ENCODE measurements around the gene ESCO1. TPM values are rescaled to one million over a fixed set of nuclear protein-coding genes. Genes with fewer than 3 reads are reported as not detected.
"Not testable (repeated sequence)": the region's sequence is repeated elsewhere in the genome, so short reads cannot be mapped to it uniquely, and the experiment has no call there.

The ESCO1 gene
- total RNA-seq: 10 to 100 TPM; 11.3 to 14.3 TPM
- polyA plus RNA-seq (ENCODE audit: insufficient read length in 6 of 6): 10 to 100 TPM; 17.8 to 25.1 (median 23.5) TPM
- long read RNA-seq, donor 1, partial matches to known transcripts: 34 of 34 reads
- long read RNA-seq, donor 1, other reads (novel, unspliced or antisense): 0 of 34 reads
- long read RNA-seq, donor 2, partial matches to known transcripts: 25 of 25 reads
- long read RNA-seq, donor 2, other reads (novel, unspliced or antisense): 0 of 25 reads
- long read RNA-seq, donor 3, full-length matches to known transcripts: 1 of 12 reads
- long read RNA-seq, donor 3, partial matches to known transcripts: 11 of 12 reads
- long read RNA-seq, donor 3, other reads (novel, unspliced or antisense): 0 of 12 reads
- long read RNA-seq, donor 4, partial matches to known transcripts: 4 of 4 reads
- long read RNA-seq, donor 4, other reads (novel, unspliced or antisense): 0 of 4 reads
- long read RNA-seq, donor 5, partial matches to known transcripts: 15 of 15 reads
- long read RNA-seq, donor 5, other reads (novel, unspliced or antisense): 0 of 15 reads
- long read RNA-seq, donor 6, partial matches to known transcripts: 14 of 15 reads
- long read RNA-seq, donor 6, other reads (novel, unspliced or antisense): 0 of 15 reads
- long read RNA-seq, donor 7, partial matches to known transcripts: 195 of 195 reads
- long read RNA-seq, donor 7, other reads (novel, unspliced or antisense): 0 of 195 reads
- long read RNA-seq, donor 8, partial matches to known transcripts: 7 of 7 reads
- long read RNA-seq, donor 8, other reads (novel, unspliced or antisense): 0 of 7 reads
- long read RNA-seq, donor 9: 0 reads
- long read RNA-seq, donor 10, partial matches to known transcripts: 1 of 1 reads
- long read RNA-seq, donor 10, other reads (novel, unspliced or antisense): 0 of 1 reads
- long read RNA-seq, donor 11: 0 reads
- long read RNA-seq, donor 12, full-length matches to known transcripts: 1 of 15 reads
- long read RNA-seq, donor 12, partial matches to known transcripts: 14 of 15 reads
- long read RNA-seq, donor 12, other reads (novel, unspliced or antisense): 0 of 15 reads

DNA sequence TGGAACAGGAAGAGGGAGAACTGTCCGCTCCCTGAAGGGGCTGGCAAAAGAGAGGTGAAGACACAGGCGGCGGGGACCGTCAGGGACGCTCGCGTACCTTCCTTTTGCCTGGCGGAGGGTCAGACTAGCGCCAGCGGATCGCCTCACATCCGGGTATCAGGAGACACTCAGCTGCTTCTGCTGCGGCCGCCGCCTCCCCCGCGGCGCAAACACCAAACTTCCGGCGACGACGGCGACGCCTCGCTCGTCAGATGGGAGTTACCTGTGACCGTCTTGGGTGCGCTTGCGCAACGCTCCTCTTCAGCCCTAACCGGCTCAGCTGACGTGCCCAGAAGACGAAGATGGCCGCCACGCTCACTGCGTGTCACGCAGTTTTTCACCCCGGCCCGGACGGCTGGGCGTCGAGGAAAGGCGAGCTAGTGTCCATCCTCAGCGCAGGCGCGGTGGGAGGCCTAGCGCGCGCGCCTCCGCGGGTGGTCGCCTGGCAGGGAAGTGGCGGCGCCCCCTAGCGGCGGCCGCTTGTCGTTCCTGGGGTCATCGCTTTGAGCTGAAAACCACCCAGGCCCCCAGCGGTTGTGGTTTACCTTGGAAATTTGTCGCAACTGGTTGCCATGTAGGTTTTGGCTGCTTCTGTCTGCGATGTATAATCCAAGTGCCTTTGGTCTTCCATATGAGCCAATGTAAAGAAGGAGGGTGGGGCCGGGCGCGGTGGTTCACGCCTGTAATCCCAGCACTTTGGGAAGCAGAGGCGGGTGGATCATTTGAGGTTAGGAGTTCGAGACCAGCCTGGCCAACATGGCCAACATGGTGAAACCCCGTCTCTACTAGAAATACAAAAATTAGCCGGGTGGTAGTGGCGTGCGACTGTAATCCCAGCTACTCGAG is at the start of gene ESCO1:
ESCO1 (minus strand) TSS at position 179 of the 885 bp plus-strand sequence. CDS start 25,861 bp downstream, outside the sequence.
- Histone ChIP-seq H3K4me3 (peak within 1 kb of the TSS; percentile 88 to 91), H3K4me1 (peaks cover 6 to 51% of the 10 kb centered on the region in 2 donors), H3K36me3 (no peaks in the 10 kb centered on the region), H3K9me3 (no peaks in the 10 kb centered on the region), H3K27ac (peak within 1 kb of the TSS; percentile 98 to 99), H3K27me3 (no peaks in the 10 kb centered on the region)
- ATAC-seq (peak; percentile 91), DNase-seq (peak; percentile 91 to 97 (median 97))
- TF ChIP-seq, protein P1, sequence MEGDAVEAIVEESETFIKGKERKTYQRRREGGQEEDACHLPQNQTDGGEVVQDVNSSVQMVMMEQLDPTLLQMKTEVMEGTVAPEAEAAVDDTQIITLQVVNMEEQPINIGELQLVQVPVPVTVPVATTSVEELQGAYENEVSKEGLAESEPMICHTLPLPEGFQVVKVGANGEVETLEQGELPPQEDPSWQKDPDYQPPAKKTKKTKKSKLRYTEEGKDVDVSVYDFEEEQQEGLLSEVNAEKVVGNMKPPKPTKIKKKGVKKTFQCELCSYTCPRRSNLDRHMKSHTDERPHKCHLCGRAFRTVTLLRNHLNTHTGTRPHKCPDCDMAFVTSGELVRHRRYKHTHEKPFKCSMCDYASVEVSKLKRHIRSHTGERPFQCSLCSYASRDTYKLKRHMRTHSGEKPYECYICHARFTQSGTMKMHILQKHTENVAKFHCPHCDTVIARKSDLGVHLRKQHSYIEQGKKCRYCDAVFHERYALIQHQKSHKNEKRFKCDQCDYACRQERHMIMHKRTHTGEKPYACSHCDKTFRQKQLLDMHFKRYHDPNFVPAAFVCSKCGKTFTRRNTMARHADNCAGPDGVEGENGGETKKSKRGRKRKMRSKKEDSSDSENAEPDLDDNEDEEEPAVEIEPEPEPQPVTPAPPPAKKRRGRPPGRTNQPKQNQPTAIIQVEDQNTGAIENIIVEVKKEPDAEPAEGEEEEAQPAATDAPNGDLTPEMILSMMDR (IDR thresholded peaks at IDR 0.05): peak; percentile 90 to 98
- intact Hi-C loops (cut with DNase I): no loop called here

- H3K9me3 ChIP-seq; H3K4me1 ChIP-seq; intact Hi-C loops (cut with DNase I); DNase-seq; ATAC-seq; H3K27me3 ChIP-seq; H3K27ac ChIP-seq; H3K36me3 ChIP-seq; H3K4me3 ChIP-seq: not testable (repeated sequence)
These were observed 39.9 kb upstream of the ESCO1 start for GRCh38 chr18:21640375-21640774.

GRCh38 chr18:21638822-21639221 is 38.3 kb upstream of the ESCO1 start:
- H3K4me3 ChIP-seq: no peak overlapping the region
- DNase-seq (no peak), ATAC-seq (no peak)
- TF ChIP-seq, protein P1 (IDR thresholded peaks at IDR 0.05): no peak
- no peaks in the 10 kb centered on the region for H3K4me1 ChIP-seq
- no peaks in the 10 kb centered on the region for H3K27me3 ChIP-seq
- peaks cover 0 to 7% of the 10 kb centered on the region in 2 donors for H3K36me3 ChIP-seq
- no peaks in the 10 kb centered on the region for H3K9me3 ChIP-seq
- no peak overlapping the region for H3K27ac ChIP-seq
- intact Hi-C loops (cut with DNase I): no loop called here

GRCh38 chr18:21636769-21637168 is 36.3 kb upstream of the ESCO1 start:
- H3K27me3 ChIP-seq: no peaks in the 10 kb centered on the region
- no peak for DNase-seq
- no peak overlapping the region for H3K4me3 ChIP-seq
- H3K36me3 ChIP-seq: peaks cover 0 to 21% of the 10 kb centered on the region in 2 donors
- no peak overlapping the region for H3K27ac ChIP-seq
- H3K4me1 ChIP-seq: no peaks in the 10 kb centered on the region
- intact Hi-C loops (cut with DNase I): no loop called here
- no peak for ATAC-seq
- no peaks in the 10 kb centered on the region for H3K9me3 ChIP-seq
- TF ChIP-seq, protein P1 (IDR thresholded peaks at IDR 0.05): no peak

Measured in left lung (tissue), 14 donors.